ENCODE data around the gene GCC2. TPM values are rescaled to one million over a fixed set of nuclear protein-coding genes. Genes with fewer than 3 reads are reported as not detected.

GCC2 gene
- total and polyA plus RNA-seq, 2 experiments from 2014 or later, result 43.4 to 172 TPM

DNA sequence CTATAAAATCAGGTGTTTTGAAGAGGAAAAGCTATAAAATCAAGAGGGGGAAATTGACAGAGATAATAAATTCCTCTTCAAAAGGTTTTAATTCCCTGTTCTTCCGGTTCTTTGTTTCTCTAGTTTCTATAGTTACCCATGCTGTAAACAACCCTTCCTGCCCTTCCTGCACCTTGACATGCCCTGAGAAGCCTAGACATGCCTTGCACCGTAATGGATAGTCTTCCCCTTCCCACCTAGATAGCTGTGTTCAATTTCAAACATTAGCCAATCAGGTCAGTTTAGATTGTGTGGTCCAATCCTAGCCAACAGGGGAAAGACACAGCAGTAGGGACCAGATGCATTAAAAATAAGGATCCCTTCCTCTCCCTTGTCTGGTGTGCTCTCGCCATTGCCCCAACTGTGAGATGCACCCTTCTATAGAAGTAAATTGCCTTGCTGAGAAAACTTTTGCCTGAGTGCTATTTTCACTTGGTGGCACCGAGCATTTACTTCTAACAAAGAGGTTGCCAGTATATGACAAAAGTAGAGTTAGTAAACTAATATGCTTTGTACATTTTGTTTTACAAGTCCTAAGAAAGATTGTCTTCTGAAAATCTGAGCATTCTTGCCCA, 44.1 kb upstream of the GCC2 start:
- Mint-ChIP-seq H3K36me3 (ENCODE audit: low read depth) (peaks cover 40% of the 10 kb centered on the region), H3K27ac (no peak overlapping the region), H3K4me3 (no peak overlapping the region), H3K9me3 (peaks cover 47% of the 10 kb centered on the region), H3K4me1 (peaks cover 14% of the 10 kb centered on the region; the same call in 1 of the 3 replicates), H3K27me3 (ENCODE audit: insufficient read depth, low read depth, poor library complexity) (no peaks in the 10 kb centered on the region)
- Histone ChIP-seq H2AFZ (no peak overlapping the region), H3K36me3 (ENCODE audit: insufficient read depth) (peaks cover 11% of the 10 kb centered on the region; the same call in 1 of the 2 replicates), H4K20me1 (replicated peaks; ENCODE audit: insufficient read depth) (no peaks in the 10 kb centered on the region), H3K79me2 (replicated peaks; ENCODE audit: insufficient read depth) (no peaks in the 10 kb centered on the region), H3K4me3 (no peak overlapping the region), H3K27me3 (ENCODE audit: insufficient read depth) (no peaks in the 10 kb centered on the region), H3K9me2 (ENCODE audit: insufficient read depth) (peaks cover 10% of the 10 kb centered on the region; the same call in 1 of the 2 replicates), H3K4me2 (no peak overlapping the region), H3K4me1 (ENCODE audit: insufficient read depth) (0 out of 2 replicates have a peak, but pooled peaks cover 11% of the 10 kb centered on the region), H3F3A (replicated peaks; ENCODE audit: low read depth) (no peaks in the 10 kb centered on the region), H3K27ac (ENCODE audit: low read depth) (no peak overlapping the region)
- ATAC-seq, result no peak
- DNase-seq (ENCODE audit: low spot score), result no peak
- TF ChIP-seq CREB1 (CRISPR knock-in tag; IDR thresholded peaks at IDR 0.05; ENCODE audit: low read depth), result no peak

GRCh38 chr2:108407864-108408729, 40.9 kb upstream of the GCC2 start:
- Histone ChIP-seq H3K79me2 (replicated peaks; ENCODE audit: insufficient read depth) (no peaks in the 10 kb centered on the region), H3K27me3 (ENCODE audit: insufficient read depth) (no peaks in the 10 kb centered on the region), H3K4me3 (no peak overlapping the region), H3K4me1 (ENCODE audit: insufficient read depth) (0 out of 2 replicates have a peak, but pooled peaks cover 9% of the 10 kb centered on the region), H4K20me1 (replicated peaks; ENCODE audit: insufficient read depth) (no peaks in the 10 kb centered on the region), H3K9me2 (ENCODE audit: insufficient read depth) (peaks cover 4% of the 10 kb centered on the region; the same call in 1 of the 2 replicates), H2AFZ (no peak overlapping the region), H3F3A (replicated peaks; ENCODE audit: low read depth) (no peaks in the 10 kb centered on the region), H3K4me2 (no peak overlapping the region), H3K27ac (ENCODE audit: low read depth) (no peak overlapping the region), H3K36me3 (ENCODE audit: insufficient read depth) (peaks cover 11% of the 10 kb centered on the region; the same call in 1 of the 2 replicates)
- no peak for ATAC-seq
- H3K27me3 Mint-ChIP-seq (ENCODE audit: insufficient read depth, low read depth, poor library complexity), result no peaks in the 10 kb centered on the region
- H3K9me3 Mint-ChIP-seq, result peaks cover 30% of the 10 kb centered on the region
- no peak overlapping the region for H3K4me3 Mint-ChIP-seq
- no peak for DNase-seq (ENCODE audit: low spot score)
- H3K27ac Mint-ChIP-seq, result no peak overlapping the region
- H3K4me1 Mint-ChIP-seq, result peaks cover 9% of the 10 kb centered on the region; the same call in 1 of the 3 replicates
- H3K36me3 Mint-ChIP-seq (ENCODE audit: low read depth), result peaks cover 25% of the 10 kb centered on the region
- TF ChIP-seq ETS1 (IDR thresholded peaks at IDR 0.05) (no peak), CREB1 (CRISPR knock-in tag; IDR thresholded peaks at IDR 0.05; ENCODE audit: low read depth) (no peak), CTCF (conservative IDR thresholded peaks at IDR 0.05; ENCODE audit: low read depth in 2 of 2) (no peak), EZH2phosphoT487 (IDR thresholded peaks at IDR 0.05; ENCODE audit: unreplicated experiment) (no peak), ZNF114 (CRISPR knock-in tag; IDR thresholded peaks at IDR 0.05) (no peak), NANOG (IDR thresholded peaks at IDR 0.05; ENCODE audit: borderline replicate concordance) (no peak), EZH2 (IDR thresholded peaks at IDR 0.05; ENCODE audit: low read depth, unreplicated experiment) (no peak)
- TF ChIP-seq, protein P1, sequence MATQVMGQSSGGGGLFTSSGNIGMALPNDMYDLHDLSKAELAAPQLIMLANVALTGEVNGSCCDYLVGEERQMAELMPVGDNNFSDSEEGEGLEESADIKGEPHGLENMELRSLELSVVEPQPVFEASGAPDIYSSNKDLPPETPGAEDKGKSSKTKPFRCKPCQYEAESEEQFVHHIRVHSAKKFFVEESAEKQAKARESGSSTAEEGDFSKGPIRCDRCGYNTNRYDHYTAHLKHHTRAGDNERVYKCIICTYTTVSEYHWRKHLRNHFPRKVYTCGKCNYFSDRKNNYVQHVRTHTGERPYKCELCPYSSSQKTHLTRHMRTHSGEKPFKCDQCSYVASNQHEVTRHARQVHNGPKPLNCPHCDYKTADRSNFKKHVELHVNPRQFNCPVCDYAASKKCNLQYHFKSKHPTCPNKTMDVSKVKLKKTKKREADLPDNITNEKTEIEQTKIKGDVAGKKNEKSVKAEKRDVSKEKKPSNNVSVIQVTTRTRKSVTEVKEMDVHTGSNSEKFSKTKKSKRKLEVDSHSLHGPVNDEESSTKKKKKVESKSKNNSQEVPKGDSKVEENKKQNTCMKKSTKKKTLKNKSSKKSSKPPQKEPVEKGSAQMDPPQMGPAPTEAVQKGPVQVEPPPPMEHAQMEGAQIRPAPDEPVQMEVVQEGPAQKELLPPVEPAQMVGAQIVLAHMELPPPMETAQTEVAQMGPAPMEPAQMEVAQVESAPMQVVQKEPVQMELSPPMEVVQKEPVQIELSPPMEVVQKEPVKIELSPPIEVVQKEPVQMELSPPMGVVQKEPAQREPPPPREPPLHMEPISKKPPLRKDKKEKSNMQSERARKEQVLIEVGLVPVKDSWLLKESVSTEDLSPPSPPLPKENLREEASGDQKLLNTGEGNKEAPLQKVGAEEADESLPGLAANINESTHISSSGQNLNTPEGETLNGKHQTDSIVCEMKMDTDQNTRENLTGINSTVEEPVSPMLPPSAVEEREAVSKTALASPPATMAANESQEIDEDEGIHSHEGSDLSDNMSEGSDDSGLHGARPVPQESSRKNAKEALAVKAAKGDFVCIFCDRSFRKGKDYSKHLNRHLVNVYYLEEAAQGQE (IDR thresholded peaks at IDR 0.05; ENCODE audit: unreplicated experiment), result no peak
